ENCODE results near the gene IRF2BP1. TPM values are rescaled to one million over a fixed set of nuclear protein-coding genes. Genes with fewer than 3 reads are reported as not detected.

IRF2BP1 gene
- polyA plus RNA-seq, 3 donors = 2.0 to 3.9 (median 2.1) TPM

GRCh38 chr19:45934551-45935230 lies 48.8 kb upstream of the IRF2BP1 start:
- Mint-ChIP-seq H3K36me3 (no peaks in the 10 kb centered on the region), H3K4me3 (no peak overlapping the region), H3K9me3 (peaks cover 0 to 13% (median 9%) of the 10 kb centered on the region in 7 donors), H3K27ac (no peak overlapping the region), H3K4me1 (no peaks in the 10 kb centered on the region), H3K27me3 (ENCODE audit: low read depth in 3 of 3) (peaks cover 22 to 61% (median 54%) of the 10 kb centered on the region in 3 donors)
- Histone ChIP-seq H3K27ac (ENCODE audit: low read depth in 1 of 2, low read length in 2 of 2) (no peak overlapping the region), H2AFZ (ENCODE audit: insufficient read depth, low read depth, low read length, poor library complexity, severe bottlenecking) (no peak overlapping the region), H4K20me1 (ENCODE audit: insufficient read depth, low read length) (no peaks in the 10 kb centered on the region), H3K4me2 (replicated peaks; ENCODE audit: extremely low read depth, low read length, poor library complexity, severe bottlenecking) (no peak overlapping the region), H3K79me2 (ENCODE audit: insufficient read depth, low read length) (no peaks in the 10 kb centered on the region), H3K4me3 (replicated peaks in 1 of 3; ENCODE audit: low read depth in 2 of 3, low read length in 3 of 3) (no peak overlapping the region), H3K9ac (ENCODE audit: insufficient read depth, low read length, poor library complexity, severe bottlenecking) (no peak overlapping the region), H3K9me3 (replicated peaks in 1 of 2; ENCODE audit: control insufficient read depth in 1 of 2, insufficient read depth in 1 of 2, low read length in 2 of 2) (peaks cover 3 to 9% of the 10 kb centered on the region in 2 donors), H3K36me3 (replicated peaks in 1 of 2; ENCODE audit: control insufficient read depth in 1 of 2, insufficient read depth in 2 of 2, low read length in 2 of 2) (no peaks in the 10 kb centered on the region), H3K27me3 (ENCODE audit: control insufficient read depth in 2 of 2, insufficient read depth in 2 of 2, low read length in 2 of 2) (peaks cover 9 to 26% of the 10 kb centered on the region in 2 donors), H3K4me1 (ENCODE audit: control insufficient read depth in 1 of 2, insufficient read depth in 2 of 2, low read length in 2 of 2) (no peaks in the 10 kb centered on the region)
- intact Hi-C loops (cut with micrococcal nuclease) = no loop called here
- TF ChIP-seq CTCF (IDR thresholded peaks at IDR 0.05) = no peak
- no peak for DNase-seq
- 46% methylated on average over 4 of the region's 19 CpGs for WGBS (ENCODE audit: insufficient coverage)

DNA sequence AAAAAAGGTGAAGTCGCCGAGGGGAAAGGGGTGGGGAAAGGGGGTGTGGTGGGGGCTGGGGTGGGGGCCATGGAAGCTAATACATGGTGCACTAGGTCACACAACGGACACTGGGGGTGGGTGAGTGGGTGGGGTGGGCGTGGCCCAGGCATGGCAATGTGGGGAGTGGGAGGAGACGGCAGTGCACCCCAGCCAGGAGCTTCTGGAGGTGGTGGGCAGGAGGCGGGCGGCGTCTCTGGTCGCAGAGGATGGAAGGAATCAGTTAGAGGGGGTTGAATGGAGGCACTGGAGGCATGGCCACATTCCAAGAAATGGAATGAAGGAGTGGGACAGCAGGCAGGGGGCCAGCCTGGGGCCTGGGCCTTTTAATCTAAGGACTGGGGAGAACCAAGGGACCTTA lies 47.8 kb upstream of the IRF2BP1 start:
- Histone ChIP-seq H3K4me3 (replicated peaks in 1 of 3; ENCODE audit: low read depth in 2 of 3, low read length in 3 of 3) (no peak overlapping the region), H3K79me2 (ENCODE audit: insufficient read depth, low read length) (no peaks in the 10 kb centered on the region), H3K27me3 (ENCODE audit: control insufficient read depth in 2 of 2, insufficient read depth in 2 of 2, low read length in 2 of 2) (peaks cover 1 to 20% of the 10 kb centered on the region in 2 donors), H3K36me3 (replicated peaks in 1 of 2; ENCODE audit: control insufficient read depth in 1 of 2, insufficient read depth in 2 of 2, low read length in 2 of 2) (no peaks in the 10 kb centered on the region), H3K4me2 (replicated peaks; ENCODE audit: extremely low read depth, low read length, poor library complexity, severe bottlenecking) (no peak overlapping the region), H3K4me1 (ENCODE audit: control insufficient read depth in 1 of 2, insufficient read depth in 2 of 2, low read length in 2 of 2) (no peaks in the 10 kb centered on the region), H2AFZ (ENCODE audit: insufficient read depth, low read depth, low read length, poor library complexity, severe bottlenecking) (no peak overlapping the region), H4K20me1 (ENCODE audit: insufficient read depth, low read length) (no peaks in the 10 kb centered on the region), H3K9ac (ENCODE audit: insufficient read depth, low read length, poor library complexity, severe bottlenecking) (no peak overlapping the region), H3K27ac (ENCODE audit: low read depth in 1 of 2, low read length in 2 of 2) (no peak overlapping the region), H3K9me3 (replicated peaks in 1 of 2; ENCODE audit: control insufficient read depth in 1 of 2, insufficient read depth in 1 of 2, low read length in 2 of 2) (peaks cover 3 to 4% of the 10 kb centered on the region in 2 donors)
- Mint-ChIP-seq H3K27me3 (ENCODE audit: low read depth in 3 of 3) (peaks cover 15 to 59% (median 48%) of the 10 kb centered on the region in 3 donors), H3K4me1 (no peaks in the 10 kb centered on the region), H3K4me3 (no peak overlapping the region), H3K9me3 (peaks cover 0 to 8% (median 5%) of the 10 kb centered on the region in 7 donors), H3K27ac (no peak overlapping the region), H3K36me3 (no peaks in the 10 kb centered on the region)
- TF ChIP-seq CTCF (IDR thresholded peaks at IDR 0.05) = no peak
- intact Hi-C loops (cut with micrococcal nuclease) = no loop called here
- no peak for DNase-seq
- 81% methylated on average over 7 of the region's 9 CpGs for WGBS (ENCODE audit: insufficient coverage)

Measured in CD14-positive monocyte (primary cell).